SK-N-SH (cell line): Measurements from ENCODE around the gene TNPO2. TPM values are rescaled to one million over a fixed set of nuclear protein-coding genes. Genes with fewer than 3 reads are reported as not detected.

Experiments
- CTCF ChIA-PET: fragments of 300-600, 350-600 bp; formaldehyde crosslinking; extraction: SDS; loops from one replicate; lab custom pipeline; 2021; lab: Yijun Ruan, JAX
- POLR2A ChIA-PET: fragments of 350-600 bp; sonication (Branson Sonifier 250); formaldehyde crosslinking; extraction: SDS; loops from one replicate; lab custom pipeline; 2020; ENCODE audit warnings: antibody characterized with exemption, inconsistent platforms; lab: Yijun Ruan, JAX
- DNase-seq: peaks from one replicate; pipeline ENCODE4 v3.0.0; 2012
- H2AFZ ChIP-seq: fragments of 200-600 bp; sonication (generic); 2 replicates; pipeline ENCODE4 v1.8.1; 2016; ENCODE audit warnings: antibody characterized with exemption, mild to moderate bottlenecking, low read depth
- H3F3A ChIP-seq: fragments of 200-600 bp; sonication (generic); replicated peaks from 2 replicates; pipeline ENCODE3; 2016; ENCODE audit warnings: antibody characterized with exemption, mild to moderate bottlenecking; ENCODE audit not compliant: insufficient read depth
- H3K27ac ChIP-seq, 2 experiments: fragments of 200-500 bp in 1 of 2; fragments of 200-600 bp in 1 of 2; sonication (Bioruptor generic) in 1 of 2; sonication (generic), shearing (Covaris generic) in 1 of 2; 2 replicates each; pipeline versions ENCODE4 v1.5.1 to v1.6.1; 2014 to 2016; ENCODE audit warnings: low read depth in 2 of 2, inconsistent platforms in 1 of 2, low read length in 1 of 2, mild to moderate bottlenecking in 1 of 2, mixed read lengths in 1 of 2
- H3K27me3 ChIP-seq: fragments of 200-600 bp; sonication (generic), shearing (Covaris generic); 2 replicates; pipeline ENCODE4 v1.6.1; 2016; ENCODE audit warnings: mixed run types; ENCODE audit not compliant: insufficient read depth
- H3K36me3 ChIP-seq, 2 experiments: fragments of 200-500 bp in 1 of 2; fragments of 200-600 bp in 1 of 2; sonication (Bioruptor generic) in 1 of 2; sonication (generic) in 1 of 2; replicated peaks in 1 of 2; 2 replicates each; pipeline versions ENCODE3 to v1.5.1; 2014 to 2016; ENCODE audit warnings: low read length in 1 of 2, mild to moderate bottlenecking in 1 of 2; ENCODE audit not compliant: insufficient read depth in 2 of 2, control insufficient read depth in 1 of 2
- H3K4me1 ChIP-seq, 2 experiments: fragments of 200-500 bp in 1 of 2; fragments of 200-600 bp in 1 of 2; sonication (Bioruptor generic) in 1 of 2; sonication (generic), shearing (Covaris generic) in 1 of 2; 2 replicates each; pipeline versions ENCODE4 v1.5.1 to v1.6.1; 2014 to 2016; ENCODE audit warnings: low read depth in 1 of 2, low read length in 1 of 2, mixed run types in 1 of 2; ENCODE audit not compliant: insufficient read depth in 2 of 2, control insufficient read depth in 1 of 2
- H3K4me2 ChIP-seq: fragments of 200-600 bp; sonication (generic), shearing (Covaris generic); 2 replicates; pipeline ENCODE4 v1.6.1; 2017; ENCODE audit warnings: mixed run types
- H3K4me3 ChIP-seq, 2 experiments: fragments of 200-500 bp in 1 of 2; fragments of 200-600 bp in 1 of 2; sonication (Bioruptor generic) in 1 of 2; sonication (generic), shearing (Covaris generic) in 1 of 2; 2 replicates each; pipeline versions ENCODE4 v1.5.1 to v1.8.1; 2014 to 2016; ENCODE audit warnings: low read depth in 2 of 2, inconsistent platforms in 1 of 2, low read length in 1 of 2, mild to moderate bottlenecking in 1 of 2, mixed read lengths in 1 of 2, moderate library complexity in 1 of 2
- H3K79me2 ChIP-seq: fragments of 200-600 bp; sonication (generic); 2 replicates; pipeline ENCODE4 v1.8.1; 2017; ENCODE audit warnings: mild to moderate bottlenecking; ENCODE audit not compliant: insufficient read depth
- H3K9ac ChIP-seq: fragments of 200-600 bp; sonication (generic); 2 replicates; pipeline ENCODE4 v1.6.1; 2017; ENCODE audit warnings: mixed run types
- H3K9me2 ChIP-seq: fragments of 200-600 bp; sonication (generic); 2 replicates; pipeline ENCODE4 v1.6.1; 2017; ENCODE audit warnings: mixed run types
- H3K9me3 ChIP-seq: fragments of 200-600 bp; sonication (generic); 2 replicates; pipeline ENCODE4 v1.6.1; 2017; ENCODE audit warnings: mixed run types, mild to moderate bottlenecking, moderate library complexity
- H4K20me1 ChIP-seq: fragments of 200-600 bp; sonication (generic); 2 replicates; pipeline ENCODE4 v1.6.1; 2017; ENCODE audit warnings: mild to moderate bottlenecking, mixed run types; ENCODE audit not compliant: insufficient read depth
- ELF1 ChIP-seq: IDR thresholded peaks from 2 replicates; pipeline ENCODE4 v1.4.0; 2012
- EZH2phosphoT487 ChIP-seq: fragments of 200-600 bp; sonication (generic); IDR thresholded peaks from 2 replicates; pipeline ENCODE4 v1.6.1; 2017; ENCODE audit warnings: low read depth, mixed run types, mild to moderate bottlenecking, antibody characterized with exemption, moderate library complexity, borderline replicate concordance
- FOSL2 ChIP-seq: IDR thresholded peaks from 2 replicates; pipeline ENCODE4 v1.4.0; 2012; ENCODE audit warnings: low read depth, mild to moderate bottlenecking, moderate library complexity, borderline replicate concordance
- FOXJ3 ChIP-seq: sonication (generic); formaldehyde crosslinking; IDR thresholded peaks from 2 replicates; pipeline ENCODE4 v1.5.1; 2020; ENCODE audit warnings: mild to moderate bottlenecking, missing genetic modification reagents
- FOXM1 ChIP-seq: IDR thresholded peaks from 2 replicates; pipeline ENCODE4 v1.4.0; 2012; ENCODE audit warnings: low read depth, mild to moderate bottlenecking
- GATA2 ChIP-seq: sonication (generic); formaldehyde crosslinking; IDR thresholded peaks from 2 replicates; pipeline ENCODE4 v1.5.0; 2020; ENCODE audit warnings: mild to moderate bottlenecking, missing genetic modification reagents
- POLR2AphosphoS5 ChIP-seq: IDR thresholded peaks from 2 replicates; pipeline ENCODE4 v1.6.1; 2012; ENCODE audit warnings: low read depth, low read length
- RXRA ChIP-seq: IDR thresholded peaks from 2 replicates; pipeline ENCODE4 v1.4.0; 2012; ENCODE audit warnings: low read depth, mild to moderate bottlenecking, borderline replicate concordance
- TEAD4 ChIP-seq: IDR thresholded peaks from 2 replicates; pipeline ENCODE4 v1.4.0; 2012; ENCODE audit warnings: mild to moderate bottlenecking, borderline replicate concordance; ENCODE audit not compliant: insufficient read depth
- USF1 ChIP-seq: IDR thresholded peaks from 2 replicates; pipeline ENCODE4 v1.4.0; 2012; ENCODE audit warnings: low read depth, borderline replicate concordance
- WGBS: methylation state at CpG from one replicate; pipeline ENCODE4 v1.1.6; 2017; ENCODE audit warnings: low lambda C conversion rate; 5-methylcytosine and 5-hydroxymethylcytosine counted together
- polyA plus RNA-seq, 3 experiments: library from polyadenylated mRNA; depleted of rRNA; stranded (reverse); fragments of >200 nt; gene quantifications; 2 replicates each; pipeline ENCODE4 v1.2.3, GENCODE V29; 2012
- TF ChIP-seq, protein P1 (sequence below): fragments of 150-350 bp; IDR thresholded peaks from 2 replicates; pipeline ENCODE4 v1.6.1; 2016; ENCODE audit warnings: mild to moderate bottlenecking, low read depth, low read length
- TF ChIP-seq, protein P2 (sequence below): IDR thresholded peaks from 2 replicates; pipeline ENCODE4 v1.4.0; 2012; ENCODE audit warnings: low read depth, borderline replicate concordance

TNPO2 gene
- polyA plus RNA-seq, 1 of the 3 experiments (the other 2 are of a cell fraction): 82.4 TPM

- Histone ChIP-seq H3K4me3 (no peak overlapping the region), H3K9ac (no peak overlapping the region), H2AFZ (no peak overlapping the region), H3K79me2 (no peaks in the 10 kb centered on the region), H3K36me3 (no peaks in the 10 kb centered on the region), H3K27me3 (no peaks in the 10 kb centered on the region), H3K9me3 (no peaks in the 10 kb centered on the region), H4K20me1 (no peaks in the 10 kb centered on the region), H3K27ac (no peak overlapping the region; a peak in 1 of 4 replicates), H3K4me2 (no peak overlapping the region), H3K4me1 (peaks cover 6 to 28% of the 10 kb centered on the region in 2 experiments; a peak in 1 of 4 replicates), H3K9me2 (no peaks in the 10 kb centered on the region), H3F3A (peaks cover 12% of the 10 kb centered on the region)
- POLR2A ChIA-PET: no interaction called here
- no peak for DNase-seq
- TF ChIP-seq POLR2AphosphoS5: no peak
- no peak for TF ChIP-seq FOXM1
- TF ChIP-seq GATA2 (CRISPR knock-in tag): no peak
- TF ChIP-seq USF1: no peak
- 93% methylated on average over 11 of the region's 13 CpGs for WGBS
- CTCF ChIA-PET: interaction anchor here (0.8 to 17.5 kb wide), 3 partner anchors 12 to 77 kb away, joined by 4 to 321 read pairs (median 75); partner anchors contain the start of genes JUNB, PRDX2 and THSD8
These were observed 47.2 kb upstream of the TNPO2 start for GRCh38 chr19:12770922-12771321.

DNA sequence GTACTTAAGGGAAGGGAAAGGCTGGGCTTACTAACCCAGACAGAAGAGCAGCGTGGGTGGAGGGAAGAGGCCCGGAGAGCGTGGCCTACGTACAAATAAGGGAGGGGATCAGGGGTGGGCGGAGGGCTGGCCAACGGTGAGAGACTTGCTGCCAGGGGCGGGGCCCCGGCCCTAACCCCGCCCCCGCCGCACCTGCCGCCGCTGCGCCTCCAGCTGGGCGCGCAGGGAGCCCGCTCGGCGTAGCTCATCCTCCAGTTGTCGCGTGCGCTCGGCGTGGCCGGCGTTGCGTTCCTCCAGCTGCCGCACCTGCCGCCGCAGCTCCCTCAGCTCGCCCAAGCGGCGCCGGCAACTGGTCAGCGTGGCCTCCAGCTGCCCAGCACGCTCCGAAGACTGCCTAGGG is 46.0 kb upstream of the TNPO2 start:
- H3K9me3 ChIP-seq: no peaks in the 10 kb centered on the region
- H3K4me3 ChIP-seq: no peak overlapping the region
- no peak for TF ChIP-seq POLR2AphosphoS5
- TF ChIP-seq TEAD4: no peak
- TF ChIP-seq EZH2phosphoT487: no peak
- TF ChIP-seq, protein P1, sequence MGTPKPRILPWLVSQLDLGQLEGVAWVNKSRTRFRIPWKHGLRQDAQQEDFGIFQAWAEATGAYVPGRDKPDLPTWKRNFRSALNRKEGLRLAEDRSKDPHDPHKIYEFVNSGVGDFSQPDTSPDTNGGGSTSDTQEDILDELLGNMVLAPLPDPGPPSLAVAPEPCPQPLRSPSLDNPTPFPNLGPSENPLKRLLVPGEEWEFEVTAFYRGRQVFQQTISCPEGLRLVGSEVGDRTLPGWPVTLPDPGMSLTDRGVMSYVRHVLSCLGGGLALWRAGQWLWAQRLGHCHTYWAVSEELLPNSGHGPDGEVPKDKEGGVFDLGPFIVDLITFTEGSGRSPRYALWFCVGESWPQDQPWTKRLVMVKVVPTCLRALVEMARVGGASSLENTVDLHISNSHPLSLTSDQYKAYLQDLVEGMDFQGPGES: no peak
- TF ChIP-seq USF1: no peak
- no peak for TF ChIP-seq FOSL2
- TF ChIP-seq FOXJ3 (CRISPR knock-in tag): no peak
- no peak for TF ChIP-seq RXRA
- TF ChIP-seq, protein P2, sequence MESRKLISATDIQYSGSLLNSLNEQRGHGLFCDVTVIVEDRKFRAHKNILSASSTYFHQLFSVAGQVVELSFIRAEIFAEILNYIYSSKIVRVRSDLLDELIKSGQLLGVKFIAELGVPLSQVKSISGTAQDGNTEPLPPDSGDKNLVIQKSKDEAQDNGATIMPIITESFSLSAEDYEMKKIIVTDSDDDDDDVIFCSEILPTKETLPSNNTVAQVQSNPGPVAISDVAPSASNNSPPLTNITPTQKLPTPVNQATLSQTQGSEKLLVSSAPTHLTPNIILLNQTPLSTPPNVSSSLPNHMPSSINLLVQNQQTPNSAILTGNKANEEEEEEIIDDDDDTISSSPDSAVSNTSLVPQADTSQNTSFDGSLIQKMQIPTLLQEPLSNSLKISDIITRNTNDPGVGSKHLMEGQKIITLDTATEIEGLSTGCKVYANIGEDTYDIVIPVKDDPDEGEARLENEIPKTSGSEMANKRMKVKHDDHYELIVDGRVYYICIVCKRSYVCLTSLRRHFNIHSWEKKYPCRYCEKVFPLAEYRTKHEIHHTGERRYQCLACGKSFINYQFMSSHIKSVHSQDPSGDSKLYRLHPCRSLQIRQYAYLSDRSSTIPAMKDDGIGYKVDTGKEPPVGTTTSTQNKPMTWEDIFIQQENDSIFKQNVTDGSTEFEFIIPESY: no peak
- no peak for TF ChIP-seq ELF1
- no peaks in the 10 kb centered on the region for H3K27me3 ChIP-seq
- no peaks in the 10 kb centered on the region for H3K36me3 ChIP-seq
- no peak overlapping the region for H3K9ac ChIP-seq
- H2AFZ ChIP-seq: no peak overlapping the region
- no peaks in the 10 kb centered on the region for H3K9me2 ChIP-seq
- WGBS: 94% methylated on average over 27 of the region's 37 CpGs
- no peaks in the 10 kb centered on the region for H3K79me2 ChIP-seq
- H3K4me1 ChIP-seq: peaks cover 6 to 23% of the 10 kb centered on the region in 2 experiments; a peak in 1 of 4 replicates
- no peaks in the 10 kb centered on the region for H4K20me1 ChIP-seq
- no peak for DNase-seq
- peaks cover 12% of the 10 kb centered on the region for H3F3A ChIP-seq
- POLR2A ChIA-PET: interaction anchor here (0.8 kb wide), 1 partner anchor 22 kb away, joined by 3 read pairs; no protein-coding TSS in a partner anchor
- no peak overlapping the region for H3K27ac ChIP-seq
- no peak overlapping the region for H3K4me2 ChIP-seq
- CTCF ChIA-PET: interaction anchor here (1.3 to 17.5 kb wide), 4 partner anchors 10 to 74 kb away, joined by 4 to 321 read pairs (median 40); partner anchors contain the start of genes FBXW9, JUNB, PRDX2 and THSD8
